ENCODE data around the gene TEX19. TPM values are rescaled to one million over a fixed set of nuclear protein-coding genes. Genes with fewer than 3 reads are reported as not detected.
"Not testable (repeated sequence)": the region's sequence is repeated elsewhere in the genome, so short reads cannot be mapped to it uniquely, and the experiment has no call there.

TEX19 gene
- polyA plus RNA-seq, 3 donors from 2014 or later, result not detected

DNA sequence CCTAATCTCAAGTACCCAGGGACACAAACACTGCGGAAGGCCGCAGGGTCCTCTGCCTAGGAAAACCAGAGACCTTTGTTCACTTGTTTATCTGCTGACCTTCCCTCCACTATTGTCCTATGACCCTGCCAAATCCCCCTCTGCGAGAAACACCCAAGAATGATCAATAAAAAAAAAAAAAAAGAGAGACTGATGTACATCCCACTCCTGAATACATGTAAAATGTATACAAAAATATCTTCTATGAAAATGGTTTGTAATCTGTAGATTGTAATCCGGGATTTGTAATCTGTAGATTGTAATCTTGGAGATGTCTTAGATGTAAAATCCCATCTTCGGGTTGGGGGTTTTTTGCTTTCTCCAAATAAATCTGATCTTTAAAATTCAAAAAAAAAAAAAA lies 18.2 kb downstream of the TEX19 start:
- H3K4me1 Mint-ChIP-seq, H3K36me3 Mint-ChIP-seq, H3K4me3 Mint-ChIP-seq, H3K27ac Mint-ChIP-seq, DNase-seq, H3K9me3 Mint-ChIP-seq: not testable (repeated sequence)
- H3K27me3 Mint-ChIP-seq (ENCODE audit: low read depth in 3 of 3), result peaks cover 12 to 18% (median 17%) of the 10 kb centered on the region in 3 donors

DNA sequence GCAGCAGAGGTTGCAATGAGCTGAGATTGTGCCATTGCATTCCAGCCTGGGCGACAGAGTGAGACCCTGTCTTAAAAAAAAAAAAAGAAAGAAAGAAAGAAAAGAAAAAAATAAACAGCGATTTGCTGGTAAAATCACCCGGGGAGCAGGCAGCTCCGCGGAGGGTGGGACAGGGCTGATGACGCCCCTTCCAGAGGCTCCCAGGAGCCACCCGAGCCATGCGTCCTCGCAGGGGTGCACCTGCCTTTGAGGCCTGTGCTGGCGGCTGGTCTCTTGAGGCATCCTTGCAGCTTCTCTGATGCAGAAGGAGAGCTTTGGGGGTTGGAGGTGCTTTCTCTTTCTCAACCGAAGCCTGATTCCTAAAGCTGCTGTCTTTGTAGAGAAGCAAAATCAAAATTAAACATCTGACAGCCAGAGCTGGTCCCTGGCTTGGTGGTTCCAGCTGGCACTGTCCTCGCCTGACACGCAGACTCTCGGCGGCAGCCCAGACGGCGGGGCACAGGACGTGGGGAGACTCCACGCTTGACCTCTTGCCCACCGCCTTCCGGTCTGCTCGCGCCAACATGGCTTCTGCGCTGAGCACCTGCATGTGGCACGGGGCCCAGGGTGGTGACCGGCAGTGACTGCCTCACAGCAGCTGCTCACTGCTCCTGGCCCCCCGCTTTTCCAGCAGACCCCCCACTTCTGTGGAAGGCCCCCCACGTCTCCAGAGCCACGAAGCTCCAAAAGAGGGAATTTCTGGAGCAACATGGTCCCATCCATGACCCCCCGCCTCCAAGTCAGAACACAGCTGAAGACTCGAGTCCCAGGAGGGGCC lies 19.1 kb downstream of the TEX19 start:
- H3K27me3 Mint-ChIP-seq (ENCODE audit: low read depth in 3 of 3), result peaks cover 9 to 15% (median 15%) of the 10 kb centered on the region in 3 donors
- no peaks in the 10 kb centered on the region for H3K9me3 Mint-ChIP-seq
- H3K4me3 Mint-ChIP-seq, result no peak overlapping the region
- H3K36me3 Mint-ChIP-seq, result no peaks in the 10 kb centered on the region
- no peak overlapping the region for H3K27ac Mint-ChIP-seq
- H3K4me1 Mint-ChIP-seq, result peaks cover 0 to 3% of the 10 kb centered on the region in 2 donors
- DNase-seq, result no peak

- Mint-ChIP-seq H3K9me3 (no peaks in the 10 kb centered on the region), H3K36me3 (no peaks in the 10 kb centered on the region), H3K27me3 (ENCODE audit: low read depth in 3 of 3) (peaks cover 9 to 10% (median 9%) of the 10 kb centered on the region in 3 donors), H3K27ac (no peak overlapping the region), H3K4me3 (no peak overlapping the region), H3K4me1 (peaks cover 0 to 3% of the 10 kb centered on the region in 2 donors)
- no peak for DNase-seq
Measured at GRCh38 chr17:82378741-82379021, 19.6 kb downstream of the TEX19 start.

GRCh38 chr17:82380860-82381702 lies 22.0 kb downstream of the TEX19 start:
- Mint-ChIP-seq H3K4me3 (no peak overlapping the region), H3K36me3 (no peaks in the 10 kb centered on the region), H3K27me3 (ENCODE audit: low read depth in 3 of 3) (peaks cover 7 to 10% (median 10%) of the 10 kb centered on the region in 3 donors), H3K9me3 (no peaks in the 10 kb centered on the region), H3K4me1 (peaks cover 0 to 3% of the 10 kb centered on the region in 2 donors), H3K27ac (no peak overlapping the region)
- DNase-seq, result no peak

DNA sequence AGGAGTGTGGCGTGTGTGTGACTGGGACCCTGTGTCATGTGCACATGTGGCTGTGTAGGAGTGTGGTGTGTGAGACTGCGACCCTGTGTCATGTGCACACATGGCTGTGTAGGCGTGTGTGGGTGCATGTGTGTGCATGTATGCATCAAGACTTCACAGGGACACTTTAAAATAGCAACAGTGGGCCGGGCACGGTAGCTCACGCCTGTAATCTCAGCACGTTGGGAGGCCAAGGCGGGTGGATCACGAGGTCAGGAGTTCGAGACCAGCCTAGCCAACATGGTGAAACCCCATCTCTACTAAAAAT lies 22.6 kb downstream of the TEX19 start:
- not testable (repeated sequence) for DNase-seq, H3K36me3 Mint-ChIP-seq, H3K9me3 Mint-ChIP-seq, H3K27ac Mint-ChIP-seq, H3K4me3 Mint-ChIP-seq, H3K4me1 Mint-ChIP-seq
- H3K27me3 Mint-ChIP-seq (ENCODE audit: low read depth in 3 of 3), result peaks cover 4 to 10% (median 10%) of the 10 kb centered on the region in 3 donors

DNA sequence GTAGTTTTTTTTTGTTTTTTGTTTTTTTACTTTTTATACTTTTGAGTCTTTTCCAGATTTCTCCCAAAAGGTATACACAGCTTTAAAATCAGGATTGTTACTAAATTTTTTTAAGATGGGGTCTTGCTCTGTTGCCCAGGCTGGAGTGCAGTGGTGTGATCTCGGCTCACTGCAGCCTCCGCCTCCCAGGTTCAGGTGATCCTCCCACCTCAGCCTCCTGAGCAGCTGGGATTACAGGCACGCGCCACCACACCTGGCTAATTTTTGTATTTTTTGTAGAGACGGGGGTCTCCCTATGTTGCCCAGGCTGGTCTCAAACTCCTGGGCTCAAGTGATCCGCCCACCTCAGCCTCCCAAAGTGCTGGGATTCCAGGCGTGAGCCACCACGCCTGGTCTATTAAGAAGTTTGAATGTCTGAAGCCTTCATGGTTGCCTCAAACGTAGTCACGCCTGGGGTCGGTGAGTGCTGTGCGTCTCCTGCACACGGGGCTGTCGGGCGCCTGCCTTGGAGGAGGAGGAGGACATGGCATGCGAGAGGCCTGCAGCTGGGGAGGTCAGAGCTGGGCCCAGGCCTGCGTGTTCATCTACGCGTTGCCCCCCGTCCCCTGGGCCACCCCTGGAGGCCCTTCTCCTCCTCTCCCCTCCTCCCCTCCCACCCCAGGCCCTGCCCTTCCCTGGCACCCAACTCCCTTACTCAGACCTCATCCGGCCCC lies 23.3 kb downstream of the TEX19 start:
- DNase-seq, H3K4me3 Mint-ChIP-seq, H3K27ac Mint-ChIP-seq, H3K9me3 Mint-ChIP-seq, H3K4me1 Mint-ChIP-seq, H3K36me3 Mint-ChIP-seq: not testable (repeated sequence)
- peaks cover 4 to 10% (median 9%) of the 10 kb centered on the region in 3 donors for H3K27me3 Mint-ChIP-seq (ENCODE audit: low read depth in 3 of 3)

DNA sequence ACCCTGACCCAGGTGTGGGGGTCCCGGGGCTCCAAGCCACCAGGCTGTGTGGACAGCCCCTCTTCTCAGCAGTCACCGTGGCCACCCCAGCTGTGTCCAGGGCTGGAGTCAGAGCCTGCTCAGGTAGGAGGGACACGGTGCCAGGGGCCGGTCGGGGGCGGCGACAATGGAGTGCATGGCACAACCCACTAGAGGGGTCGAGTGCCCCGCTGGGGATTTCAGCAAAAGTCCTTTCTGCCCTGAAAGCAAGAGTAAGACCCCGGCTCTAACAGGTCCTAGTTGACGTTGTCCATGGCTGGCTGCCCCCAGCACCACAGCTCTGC lies 23.8 kb downstream of the TEX19 start:
- Mint-ChIP-seq H3K4me3 (no peak overlapping the region), H3K9me3 (no peaks in the 10 kb centered on the region), H3K27ac (no peak overlapping the region), H3K27me3 (ENCODE audit: low read depth in 3 of 3) (peaks cover 7 to 12% (median 8%) of the 10 kb centered on the region in 3 donors), H3K36me3 (no peaks in the 10 kb centered on the region), H3K4me1 (peaks cover 0 to 3% of the 10 kb centered on the region in 2 donors)
- DNase-seq, result no peak

DNA sequence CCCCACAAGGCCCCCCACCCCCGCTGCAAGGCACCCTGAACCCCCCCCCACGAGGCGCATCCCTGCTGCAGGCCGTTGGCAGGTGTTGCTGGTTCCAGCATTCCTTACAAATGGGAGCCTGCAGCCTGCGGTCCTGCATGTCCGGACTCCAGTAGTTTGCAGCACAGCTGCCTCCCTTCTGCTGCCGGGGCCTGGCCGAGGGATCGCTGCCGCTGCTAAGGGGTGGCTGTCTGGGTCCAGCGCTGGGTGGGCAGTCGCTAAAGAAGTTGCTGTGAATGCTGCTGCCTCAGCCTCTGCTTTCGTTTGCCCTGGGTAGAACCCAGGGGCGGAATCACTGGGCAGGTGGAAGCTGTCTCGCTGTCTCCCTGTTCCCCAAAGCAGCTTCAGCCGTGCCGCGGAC lies 24.4 kb downstream of the TEX19 start:
- Mint-ChIP-seq H3K27ac (no peak overlapping the region), H3K27me3 (ENCODE audit: low read depth in 3 of 3) (peaks cover 8 to 12% (median 8%) of the 10 kb centered on the region in 3 donors), H3K4me3 (no peak overlapping the region), H3K4me1 (peaks cover 0 to 3% of the 10 kb centered on the region in 2 donors), H3K9me3 (no peaks in the 10 kb centered on the region), H3K36me3 (no peaks in the 10 kb centered on the region)
- no peak for DNase-seq

DNA sequence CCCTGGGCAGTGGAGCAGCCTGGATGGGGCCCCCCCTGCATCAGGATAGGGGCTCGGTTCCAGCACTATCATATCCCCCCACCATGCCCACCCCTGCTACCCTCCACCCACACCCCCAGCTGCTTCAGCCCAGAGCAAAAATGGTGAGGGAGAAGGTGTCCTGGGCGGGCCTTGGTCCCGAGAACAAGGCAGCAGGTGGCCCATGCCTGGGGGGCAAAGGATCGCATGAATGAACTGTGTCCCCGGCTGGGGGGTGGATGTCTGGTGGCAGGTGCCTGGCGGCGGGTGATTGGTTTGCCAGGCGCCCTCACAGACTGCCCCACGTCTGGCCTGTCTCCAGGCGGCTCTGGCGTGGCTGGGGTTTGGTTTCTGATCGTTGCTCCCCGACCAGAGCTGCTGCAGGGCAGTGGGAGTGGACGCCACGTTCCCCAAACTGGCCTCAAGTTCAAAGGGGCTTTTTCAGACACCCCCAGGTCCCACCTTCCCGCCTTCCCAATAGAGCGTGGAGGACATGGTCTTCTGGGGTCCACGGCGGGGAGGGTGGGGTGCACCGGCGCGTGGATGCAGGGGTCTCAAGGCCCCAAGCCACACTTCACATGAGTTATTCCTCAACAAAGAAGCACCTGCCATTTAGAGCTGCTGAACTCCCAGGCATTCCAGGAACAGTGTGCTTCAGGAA lies 25.1 kb downstream of the TEX19 start:
- Mint-ChIP-seq H3K27ac (no peak overlapping the region), H3K27me3 (ENCODE audit: low read depth in 3 of 3) (peaks cover 5 to 12% (median 9%) of the 10 kb centered on the region in 3 donors), H3K36me3 (no peaks in the 10 kb centered on the region), H3K9me3 (no peaks in the 10 kb centered on the region), H3K4me3 (no peak overlapping the region), H3K4me1 (peaks cover 0 to 3% of the 10 kb centered on the region in 2 donors)
- no peak for DNase-seq

DNA sequence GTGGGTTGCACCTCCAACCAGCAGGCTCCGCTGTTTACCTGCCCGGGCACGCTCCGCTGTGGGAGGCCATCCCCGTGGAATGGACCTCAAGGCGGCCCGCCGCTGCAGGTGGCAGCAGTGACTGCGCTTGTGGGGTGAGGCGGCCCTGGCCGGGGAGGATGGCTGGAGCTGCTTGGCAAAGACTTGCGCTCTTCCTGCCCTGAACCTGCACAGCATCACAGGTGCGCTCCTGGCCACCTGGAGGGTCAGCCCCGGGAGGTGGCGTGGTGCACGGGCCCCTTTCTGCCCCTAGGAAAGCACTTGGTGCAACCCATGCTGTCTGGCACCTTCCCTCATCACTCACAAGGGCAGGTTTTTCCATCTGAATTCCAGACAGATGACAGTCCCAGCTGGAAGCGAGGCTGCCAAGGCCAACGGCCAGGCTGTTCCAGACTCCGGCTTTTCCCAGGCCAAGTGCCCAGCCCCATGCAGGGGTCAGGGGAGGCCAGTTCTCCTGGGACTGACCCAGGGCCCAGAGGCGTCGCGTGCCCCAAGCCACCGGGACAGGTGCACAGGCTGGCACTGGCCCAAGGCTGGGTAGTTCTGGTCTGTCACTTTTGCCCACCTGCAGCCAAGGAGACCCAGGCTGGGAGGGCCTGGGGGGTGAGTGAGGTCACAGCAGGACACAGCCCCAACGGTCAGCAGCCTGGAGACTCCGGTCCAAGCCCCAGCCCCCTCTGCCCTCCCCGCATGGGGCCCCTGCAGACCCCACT lies 25.9 kb downstream of the TEX19 start:
- H3K4me1 Mint-ChIP-seq, result peaks cover 0 to 2% of the 10 kb centered on the region in 2 donors
- no peaks in the 10 kb centered on the region for H3K36me3 Mint-ChIP-seq
- H3K9me3 Mint-ChIP-seq, result no peaks in the 10 kb centered on the region
- no peak for DNase-seq
- H3K4me3 Mint-ChIP-seq, result no peak overlapping the region
- peaks cover 5 to 12% (median 8%) of the 10 kb centered on the region in 3 donors for H3K27me3 Mint-ChIP-seq (ENCODE audit: low read depth in 3 of 3)
- H3K27ac Mint-ChIP-seq, result no peak overlapping the region

GRCh38 chr17:82385559-82386254 lies 26.7 kb downstream of the TEX19 start:
- H3K4me1 Mint-ChIP-seq, result no peaks in the 10 kb centered on the region
- no peak overlapping the region for H3K4me3 Mint-ChIP-seq

DNA sequence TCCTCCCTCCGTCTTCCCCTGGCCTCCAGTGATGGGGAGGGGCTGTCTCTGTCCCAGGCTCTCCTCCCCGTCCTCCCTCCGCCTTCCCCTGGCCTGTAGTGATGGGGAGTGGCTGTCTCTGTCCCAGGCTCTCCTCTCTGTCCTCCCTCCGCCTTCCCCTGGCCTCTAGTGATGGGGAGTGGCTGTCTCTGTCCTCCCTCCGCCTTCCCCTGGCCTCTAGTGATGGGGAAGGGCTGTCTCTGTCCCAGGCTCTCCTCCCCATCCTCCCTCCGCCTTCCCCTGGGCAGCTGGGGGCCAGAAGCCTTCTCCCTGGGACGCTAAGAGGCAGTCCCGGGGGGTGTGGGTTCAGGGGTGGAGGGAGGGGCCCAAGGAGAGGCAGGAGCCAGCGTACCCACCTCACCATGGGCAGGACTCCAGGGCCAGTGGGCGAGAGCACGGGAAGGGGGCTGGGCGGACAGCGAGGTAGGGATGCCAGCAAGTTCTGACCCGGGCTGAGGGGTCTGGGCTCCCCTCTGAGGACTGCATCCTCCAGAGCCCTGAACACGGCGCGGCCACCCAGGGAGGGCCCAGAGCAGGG lies 27.3 kb downstream of the TEX19 start:
- Mint-ChIP-seq H3K36me3 (no peaks in the 10 kb centered on the region), H3K27me3 (ENCODE audit: low read depth in 3 of 3) (peaks cover 1 to 8% (median 2%) of the 10 kb centered on the region in 3 donors), H3K27ac (no peak overlapping the region), H3K4me3 (no peak overlapping the region), H3K4me1 (no peaks in the 10 kb centered on the region), H3K9me3 (no peaks in the 10 kb centered on the region)
- DNase-seq, result no peak

More at GRCh38 chr17:82385559-82386254, 26.7 kb downstream of the TEX19 start:
- DNase-seq, result no peak
- no peak overlapping the region for H3K27ac Mint-ChIP-seq
- H3K9me3 Mint-ChIP-seq, result no peaks in the 10 kb centered on the region
- H3K36me3 Mint-ChIP-seq, result no peaks in the 10 kb centered on the region
- H3K27me3 Mint-ChIP-seq (ENCODE audit: low read depth in 3 of 3), result peaks cover 4 to 8% (median 7%) of the 10 kb centered on the region in 3 donors

Data from immature natural killer cell (primary cell).